Measurements from ENCODE around the gene PRR5L. TPM values are rescaled to one million over a fixed set of nuclear protein-coding genes. Genes with fewer than 3 reads are reported as not detected.

The PRR5L gene
- total and polyA plus RNA-seq, 2 donors (not counting 1 experiment from before 2014, with no cell fraction given), result 4.0 to 5.9 TPM

DNA sequence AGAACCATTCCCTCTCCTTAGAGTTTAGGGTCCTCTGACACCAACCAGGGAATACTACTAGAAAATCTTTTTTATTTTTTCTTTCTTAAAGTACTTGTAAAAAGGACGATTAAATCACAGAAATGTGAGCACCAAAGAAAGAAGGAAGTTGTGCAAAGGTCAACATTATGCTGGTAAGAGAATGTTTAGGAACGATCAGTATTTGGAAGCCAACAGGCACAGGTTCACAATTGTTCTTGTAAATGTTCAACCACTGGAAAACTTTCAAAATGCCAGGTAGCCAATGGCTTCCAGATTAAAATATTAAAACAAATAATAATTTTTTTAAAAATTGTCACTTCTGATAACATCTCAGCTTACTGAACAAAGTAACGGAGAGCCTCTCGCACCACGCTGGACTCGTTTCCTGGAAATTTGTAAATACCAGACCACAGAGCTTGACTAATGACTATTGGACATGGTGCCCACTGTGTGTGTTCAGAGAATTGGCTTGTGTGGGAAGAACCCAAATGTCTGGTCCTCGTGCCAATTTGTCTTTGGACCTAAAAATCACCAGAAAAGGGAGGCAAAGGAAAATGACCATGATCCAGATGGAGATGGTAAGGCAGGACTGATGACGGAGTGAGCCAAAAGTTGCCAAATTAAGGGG, 27.6 kb upstream of the PRR5L start:
- Mint-ChIP-seq H3K27ac (no peak overlapping the region), H3K27me3 (no peaks in the 10 kb centered on the region), H3K9me3 (ENCODE audit: insufficient read depth) (no peaks in the 10 kb centered on the region), H3K4me3 (no peak overlapping the region), H3K4me1 (no peaks in the 10 kb centered on the region)
- no peak overlapping the region for H2AFZ ChIP-seq (ENCODE audit: insufficient read depth, low read depth, low read length, poor library complexity, severe bottlenecking)
- no peak overlapping the region for H3K4me2 ChIP-seq (replicated peaks; ENCODE audit: low read depth, low read length, poor library complexity, severe bottlenecking)
- H3K4me3 ChIP-seq (ENCODE audit: control extremely low read depth in 1 of 5, extremely low read depth in 1 of 5, insufficient read depth in 1 of 5, low read depth in 2 of 5, low read length in 4 of 5), result no peak overlapping the region
- intact Hi-C loops (cut with micrococcal nuclease), result loop anchor here (5.0 kb wide), 2 partner anchors 446 to 781 kb away; no protein-coding TSS in a partner anchor
- peaks cover 0 to 3% (median 3%) of the 10 kb centered on the region in 3 donors for H3K9me3 ChIP-seq (ENCODE audit: control extremely low read depth in 1 of 3, control insufficient read depth in 2 of 3, insufficient read depth in 1 of 3, low read length in 2 of 3)
- no peaks in the 10 kb centered on the region for H3K4me1 ChIP-seq (ENCODE audit: control insufficient read depth in 2 of 2, insufficient read depth in 2 of 2, low read length in 2 of 2)
- CTCF ChIA-PET, result interaction anchor here (1.3 to 6.1 kb wide), 6 partner anchors 10 to 661 kb away, joined by 3 to 109 read pairs (median 10); no protein-coding TSS in a partner anchor
- H4K20me1 ChIP-seq (ENCODE audit: control insufficient read depth, insufficient read depth, low read length, poor library complexity, severe bottlenecking), result no peaks in the 10 kb centered on the region
- 64% methylated on average over 3 of the region's 8 CpGs for WGBS (ENCODE audit: insufficient coverage)
- no peak overlapping the region for H3K9ac ChIP-seq (ENCODE audit: low read length)
- ATAC-seq (ENCODE audit: low read depth), result no peak
- no peak overlapping the region for H3K27ac ChIP-seq (ENCODE audit: low read length in 2 of 2)
- peaks cover 6 to 32% of the 10 kb centered on the region in 2 experiments for H3K36me3 ChIP-seq (replicated peaks in 1 of 2; ENCODE audit: control extremely low read depth in 1 of 2, control insufficient read depth in 1 of 2, extremely low read depth in 1 of 2, insufficient read depth in 2 of 2, low read length in 1 of 2)
- TF ChIP-seq CTCF (IDR thresholded peaks at IDR 0.05), result no peak
- H3K27me3 ChIP-seq (replicated peaks in 1 of 4; ENCODE audit: control extremely low read depth in 1 of 4, control insufficient read depth in 3 of 4, insufficient read depth in 4 of 4, low read length in 3 of 4), result no peaks in the 10 kb centered on the region
- H3K79me2 ChIP-seq (ENCODE audit: control insufficient read depth, insufficient read depth, low read length), result no peaks in the 10 kb centered on the region
- no peak for DNase-seq
- POLR2A ChIA-PET, result no interaction called here

- Histone ChIP-seq H3K27ac (ENCODE audit: low read length in 2 of 2) (no peak overlapping the region), H3K79me2 (ENCODE audit: control insufficient read depth, insufficient read depth, low read length) (no peaks in the 10 kb centered on the region), H3K4me3 (ENCODE audit: control extremely low read depth in 1 of 5, extremely low read depth in 1 of 5, insufficient read depth in 1 of 5, low read depth in 2 of 5, low read length in 4 of 5) (no peak overlapping the region), H4K20me1 (ENCODE audit: control insufficient read depth, insufficient read depth, low read length, poor library complexity, severe bottlenecking) (no peaks in the 10 kb centered on the region), H3K4me1 (ENCODE audit: control insufficient read depth in 2 of 2, insufficient read depth in 2 of 2, low read length in 2 of 2) (no peaks in the 10 kb centered on the region), H3K27me3 (replicated peaks in 1 of 4; ENCODE audit: control extremely low read depth in 1 of 4, control insufficient read depth in 3 of 4, insufficient read depth in 4 of 4, low read length in 3 of 4) (no peaks in the 10 kb centered on the region), H3K36me3 (replicated peaks in 1 of 2; ENCODE audit: control extremely low read depth in 1 of 2, control insufficient read depth in 1 of 2, extremely low read depth in 1 of 2, insufficient read depth in 2 of 2, low read length in 1 of 2) (peaks cover 15 to 48% of the 10 kb centered on the region in 2 experiments), H3K9me3 (ENCODE audit: control extremely low read depth in 1 of 3, control insufficient read depth in 2 of 3, insufficient read depth in 1 of 3, low read length in 2 of 3) (peaks cover 0 to 3% (median 3%) of the 10 kb centered on the region in 3 donors), H3K4me2 (replicated peaks; ENCODE audit: low read depth, low read length, poor library complexity, severe bottlenecking) (no peak overlapping the region), H2AFZ (ENCODE audit: insufficient read depth, low read depth, low read length, poor library complexity, severe bottlenecking) (no peak overlapping the region), H3K9ac (ENCODE audit: low read length) (no peak overlapping the region)
- ATAC-seq (ENCODE audit: low read depth) (no peak), DNase-seq (no peak)
- no peak for TF ChIP-seq EZH2 (IDR thresholded peaks at IDR 0.05; ENCODE audit: borderline replicate concordance, insufficient read depth, low read depth, low read length, poor library complexity, severe bottlenecking)
- no peak for TF ChIP-seq CTCF (IDR thresholded peaks at IDR 0.05)
- WGBS (ENCODE audit: insufficient coverage), result 96% methylated on average over 9 of the region's 9 CpGs
- Mint-ChIP-seq H3K4me1 (no peaks in the 10 kb centered on the region), H3K9me3 (ENCODE audit: insufficient read depth) (no peaks in the 10 kb centered on the region), H3K27ac (no peak overlapping the region), H3K27me3 (no peaks in the 10 kb centered on the region), H3K4me3 (no peak overlapping the region)
- intact Hi-C loops (cut with micrococcal nuclease), result no loop called here
- POLR2A ChIA-PET, result no interaction called here
- CTCF ChIA-PET, result interaction anchor here (6.1 kb wide), 1 partner anchor 658 kb away, joined by 109 read pairs; no protein-coding TSS in a partner anchor
These were observed 25.4 kb upstream of the PRR5L start for GRCh38 chr11:36270701-36271100.
